Vagina (tissue), 2 donors: Measurements from ENCODE around the gene DRAM1. TPM values are rescaled to one million over a fixed set of nuclear protein-coding genes. Genes with fewer than 3 reads are reported as not detected.

Experiments
- DNase-seq, 2 donors: peaks; one replicate each; pipeline ENCODE4 v3.0.0-alpha.2; 2017; ENCODE audit errors: extremely low spot score in 2 of 2
- H3K27ac ChIP-seq: fragments of 200-600 bp; sonication (generic); one replicate; pipeline ENCODE4 v1.5.1; 2019
- H3K27me3 ChIP-seq: fragments of 200-600 bp; sonication (generic); one replicate; pipeline ENCODE4 v1.5.1; 2019
- H3K36me3 ChIP-seq, 2 donors: fragments of 200-600 bp; sonication (generic); one replicate each; pipeline ENCODE4 v1.5.1; 2017 to 2019
- H3K4me1 ChIP-seq: fragments of 200-600 bp; sonication (generic); one replicate; pipeline ENCODE4 v1.5.1; 2019
- H3K4me3 ChIP-seq, 2 donors: fragments of 200-600 bp; sonication (generic); 1 replicate in 1 of 2; 2 replicates in 1 of 2; pipeline ENCODE4 v1.5.1; 2016 to 2019
- H3K9me3 ChIP-seq: fragments of 200-600 bp; sonication (generic); one replicate; pipeline ENCODE4 v1.5.1; 2019
- CTCF ChIP-seq, 3 experiments: fragments of 450-650 bp in 2 of 3; fragments of 200-600 bp in 1 of 3; sonication (generic) in 1 of 3; IDR thresholded peaks; one replicate each; pipeline ENCODE4 v1.5.1; 2017 to 2019; ENCODE audit warnings: antibody characterized with exemption in 3 of 3, mild to moderate bottlenecking in 2 of 3, moderate library complexity in 2 of 3
- POLR2A ChIP-seq, 2 donors: fragments of 450-650 bp; IDR thresholded peaks; one replicate each; pipeline ENCODE4 v1.6.1; 2017; ENCODE audit warnings: antibody characterized with exemption in 2 of 2, mild to moderate bottlenecking in 2 of 2, moderate library complexity in 2 of 2
- POLR2AphosphoS5 ChIP-seq, 2 donors: sonication (generic); formaldehyde crosslinking; IDR thresholded peaks; one replicate each; pipeline ENCODE4 v1.9.0; 2017; ENCODE audit warnings: antibody characterized with exemption in 2 of 2, mild to moderate bottlenecking in 2 of 2, low read depth in 1 of 2; ENCODE audit not compliant: insufficient read depth in 1 of 2
- intact Hi-C: fragments of 100-400 bp; cut with DNase I; formaldehyde crosslinking; loops from one replicate; pipeline ENCODE4 v1.15.1; 2023
- total RNA-seq: library from RNA; depleted of rRNA; stranded (reverse); fragments of >200 nt; gene quantifications from one replicate; pipeline ENCODE4 v1.2.3, GENCODE V29; 2016

DRAM1 gene
- total RNA-seq, 1 donor from 2014 or later, result 18.9 TPM

GRCh38 chr12:101832030-101832429 lies 45.4 kb upstream of the DRAM1 start:
- intact Hi-C loops, result no loop called here
- peaks cover 8% of the 10 kb centered on the region for H3K4me1 ChIP-seq
- TF ChIP-seq POLR2AphosphoS5 (IDR thresholded peaks at IDR 0.05; ENCODE audit: insufficient read depth in 1 of 2, low read depth in 1 of 2) (no peak), POLR2A (IDR thresholded peaks at IDR 0.05) (no peak), CTCF (IDR thresholded peaks at IDR 0.05) (no peak)

GRCh38 chr12:101838628-101839323 lies 38.6 kb upstream of the DRAM1 start:
- Histone ChIP-seq H3K27ac (no peak overlapping the region), H3K4me3 (no peak overlapping the region), H3K36me3 (no peaks in the 10 kb centered on the region), H3K9me3 (no peaks in the 10 kb centered on the region), H3K4me1 (no peaks in the 10 kb centered on the region), H3K27me3 (no peaks in the 10 kb centered on the region)
- DNase-seq, result no peak
- intact Hi-C loops, result loop anchor here (5.0 kb wide), 1 partner anchor 66 kb away; no protein-coding TSS in a partner anchor
- no peak for TF ChIP-seq POLR2A (IDR thresholded peaks at IDR 0.05)
- TF ChIP-seq CTCF (IDR thresholded peaks at IDR 0.05), result no peak
- TF ChIP-seq POLR2AphosphoS5 (IDR thresholded peaks at IDR 0.05; ENCODE audit: insufficient read depth in 1 of 2, low read depth in 1 of 2), result no peak

More at GRCh38 chr12:101832030-101832429, 45.4 kb upstream of the DRAM1 start:
- Histone ChIP-seq H3K27me3 (no peaks in the 10 kb centered on the region), H3K27ac (no peak overlapping the region), H3K9me3 (no peaks in the 10 kb centered on the region), H3K4me3 (no peak overlapping the region), H3K36me3 (no peaks in the 10 kb centered on the region)
- DNase-seq, result no peak

GRCh38 chr12:101839324-101840283 lies 37.8 kb upstream of the DRAM1 start:
- no peak for DNase-seq
- no peak overlapping the region for H3K4me3 ChIP-seq
- intact Hi-C loops, result loop anchor here (5.0 kb wide), 1 partner anchor 67 kb away; no protein-coding TSS in a partner anchor

GRCh38 chr12:101841069-101841468 lies 36.3 kb upstream of the DRAM1 start:
- H3K27ac ChIP-seq, result no peak overlapping the region
- H3K4me1 ChIP-seq, result no peaks in the 10 kb centered on the region
- H3K4me3 ChIP-seq, result no peak overlapping the region
- no peaks in the 10 kb centered on the region for H3K36me3 ChIP-seq
- no peak for DNase-seq
- TF ChIP-seq CTCF (IDR thresholded peaks at IDR 0.05), result no peak
- no peak for TF ChIP-seq POLR2A (IDR thresholded peaks at IDR 0.05)
- no peak for TF ChIP-seq POLR2AphosphoS5 (IDR thresholded peaks at IDR 0.05; ENCODE audit: insufficient read depth in 1 of 2, low read depth in 1 of 2)
- H3K27me3 ChIP-seq, result no peaks in the 10 kb centered on the region
- intact Hi-C loops, result no loop called here
- H3K9me3 ChIP-seq, result no peaks in the 10 kb centered on the region

More at GRCh38 chr12:101839324-101840283, 37.8 kb upstream of the DRAM1 start:
- no peak overlapping the region for H3K27ac ChIP-seq
- no peak for TF ChIP-seq POLR2A (IDR thresholded peaks at IDR 0.05)
- TF ChIP-seq CTCF (IDR thresholded peaks at IDR 0.05), result peak; percentile 57 to 79 (median 70)
- peak in 1 of 2 donors; percentile 14 for TF ChIP-seq POLR2AphosphoS5 (IDR thresholded peaks at IDR 0.05; ENCODE audit: insufficient read depth in 1 of 2, low read depth in 1 of 2)
- H3K9me3 ChIP-seq, result no peaks in the 10 kb centered on the region
- H3K4me1 ChIP-seq, result no peaks in the 10 kb centered on the region
- H3K27me3 ChIP-seq, result no peaks in the 10 kb centered on the region
- no peaks in the 10 kb centered on the region for H3K36me3 ChIP-seq
